Measurements from ENCODE around the gene SMIM14.
"Not testable (repeated sequence)": the region's sequence is repeated elsewhere in the genome, so short reads cannot be mapped to it uniquely, and the experiment has no call there.

Gene SMIM14

GRCh38 chr4:39638354-39639239, at the start of gene SMIM14:
SMIM14 (minus strand) TSS chr4:39638865; CDS start chr4:39605145, 33,720 bp downstream.
- peak; percentile 94 for DNase-seq

- no peak for DNase-seq
Measured at GRCh38 chr4:39687014-39687413, 48.3 kb upstream of the SMIM14 start.

- DNase-seq, result no peak
Measured at GRCh38 chr4:39685990-39686389, 47.3 kb upstream of the SMIM14 start.

- DNase-seq, result no peak
Measured at GRCh38 chr4:39682138-39682537, 43.5 kb upstream of the SMIM14 start.

- DNase-seq, result not testable (repeated sequence)
Measured at GRCh38 chr4:39681003-39681402, 42.3 kb upstream of the SMIM14 start.

- not testable (repeated sequence) for DNase-seq
Measured at GRCh38 chr4:39675681-39676080, 37.0 kb upstream of the SMIM14 start.

GRCh38 chr4:39670296-39670695, 31.6 kb upstream of the SMIM14 start:
- not testable (repeated sequence) for DNase-seq

- no peak for DNase-seq
Measured at GRCh38 chr4:39668887-39669286, 30.2 kb upstream of the SMIM14 start.

GRCh38 chr4:39667706-39668105, 29.0 kb upstream of the SMIM14 start:
- DNase-seq, result no peak

- DNase-seq, result no peak
Measured at GRCh38 chr4:39664828-39665731, 26.4 kb upstream of the SMIM14 start.

GRCh38 chr4:39662683-39663082, 24.0 kb upstream of the SMIM14 start:
- DNase-seq, result no peak

- DNase-seq, result no peak
Measured at GRCh38 chr4:39660757-39661156, 22.1 kb upstream of the SMIM14 start.

- no peak for DNase-seq
Measured at GRCh38 chr4:39660045-39660444, 21.4 kb upstream of the SMIM14 start.

- DNase-seq, result no peak
Measured at GRCh38 chr4:39658756-39659155, 20.1 kb upstream of the SMIM14 start.

- no peak for DNase-seq
Measured at GRCh38 chr4:39657465-39657864, 18.8 kb upstream of the SMIM14 start.

GRCh38 chr4:39656638-39657037, 18.0 kb upstream of the SMIM14 start:
- not testable (repeated sequence) for DNase-seq

- DNase-seq, result no peak
Measured at GRCh38 chr4:39655876-39656275, 17.2 kb upstream of the SMIM14 start.

- no peak for DNase-seq
Measured at GRCh38 chr4:39655211-39655610, 16.5 kb upstream of the SMIM14 start.

- not testable (repeated sequence) for DNase-seq
Measured at GRCh38 chr4:39651586-39651985, 12.9 kb upstream of the SMIM14 start.

GRCh38 chr4:39649639-39650265, 11.1 kb upstream of the SMIM14 start:
- no peak for DNase-seq

- no peak for DNase-seq
Measured at GRCh38 chr4:39648827-39649558, 10.3 kb upstream of the SMIM14 start.

- no peak for DNase-seq
Measured at GRCh38 chr4:39648213-39648612, 9.5 kb upstream of the SMIM14 start.

Data from hematopoietic multipotent progenitor cell treated with erythropoietin and hydrocortisone succinate and interleukin-3 and kit ligand, for 6 days (in vitro differentiated cells).